ENCODE data around the gene ALDOB. TPM values are rescaled to one million over a fixed set of nuclear protein-coding genes. Genes with fewer than 3 reads are reported as not detected.

ALDOB gene
- total and polyA plus RNA-seq, 2 experiments from 2014 or later, result not detected

- TF ChIP-seq ZNF462 (CRISPR knock-in tag; IDR thresholded peaks at IDR 0.05) (no peak), JUNB (IDR thresholded peaks at IDR 0.05; ENCODE audit: unreplicated experiment) (no peak)
- TF ChIP-seq, protein P1, sequence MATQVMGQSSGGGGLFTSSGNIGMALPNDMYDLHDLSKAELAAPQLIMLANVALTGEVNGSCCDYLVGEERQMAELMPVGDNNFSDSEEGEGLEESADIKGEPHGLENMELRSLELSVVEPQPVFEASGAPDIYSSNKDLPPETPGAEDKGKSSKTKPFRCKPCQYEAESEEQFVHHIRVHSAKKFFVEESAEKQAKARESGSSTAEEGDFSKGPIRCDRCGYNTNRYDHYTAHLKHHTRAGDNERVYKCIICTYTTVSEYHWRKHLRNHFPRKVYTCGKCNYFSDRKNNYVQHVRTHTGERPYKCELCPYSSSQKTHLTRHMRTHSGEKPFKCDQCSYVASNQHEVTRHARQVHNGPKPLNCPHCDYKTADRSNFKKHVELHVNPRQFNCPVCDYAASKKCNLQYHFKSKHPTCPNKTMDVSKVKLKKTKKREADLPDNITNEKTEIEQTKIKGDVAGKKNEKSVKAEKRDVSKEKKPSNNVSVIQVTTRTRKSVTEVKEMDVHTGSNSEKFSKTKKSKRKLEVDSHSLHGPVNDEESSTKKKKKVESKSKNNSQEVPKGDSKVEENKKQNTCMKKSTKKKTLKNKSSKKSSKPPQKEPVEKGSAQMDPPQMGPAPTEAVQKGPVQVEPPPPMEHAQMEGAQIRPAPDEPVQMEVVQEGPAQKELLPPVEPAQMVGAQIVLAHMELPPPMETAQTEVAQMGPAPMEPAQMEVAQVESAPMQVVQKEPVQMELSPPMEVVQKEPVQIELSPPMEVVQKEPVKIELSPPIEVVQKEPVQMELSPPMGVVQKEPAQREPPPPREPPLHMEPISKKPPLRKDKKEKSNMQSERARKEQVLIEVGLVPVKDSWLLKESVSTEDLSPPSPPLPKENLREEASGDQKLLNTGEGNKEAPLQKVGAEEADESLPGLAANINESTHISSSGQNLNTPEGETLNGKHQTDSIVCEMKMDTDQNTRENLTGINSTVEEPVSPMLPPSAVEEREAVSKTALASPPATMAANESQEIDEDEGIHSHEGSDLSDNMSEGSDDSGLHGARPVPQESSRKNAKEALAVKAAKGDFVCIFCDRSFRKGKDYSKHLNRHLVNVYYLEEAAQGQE (IDR thresholded peaks at IDR 0.05; ENCODE audit: unreplicated experiment), result no peak
Observed at GRCh38 chr9:101417977-101418376, 17.6 kb downstream of the ALDOB start (continued).

GRCh38 chr9:101417389-101417788 is 18.2 kb downstream of the ALDOB start:
- H3K27ac Mint-ChIP-seq, result no peak overlapping the region
- H3K4me1 Mint-ChIP-seq, result peaks cover 5% of the 10 kb centered on the region; the same call in 2 of the 3 replicates
- DNase-seq (ENCODE audit: low spot score) (no peak), ATAC-seq (no peak)
- peaks cover 14% of the 10 kb centered on the region for H3K9me3 Mint-ChIP-seq
- no peaks in the 10 kb centered on the region for H3K27me3 Mint-ChIP-seq (ENCODE audit: insufficient read depth, low read depth, poor library complexity)
- no peaks in the 10 kb centered on the region for H4K20me1 ChIP-seq (replicated peaks; ENCODE audit: insufficient read depth)
- no peak overlapping the region for H3K4me3 ChIP-seq
- H3K27ac ChIP-seq (ENCODE audit: low read depth), result no peak overlapping the region
- H3K79me2 ChIP-seq (replicated peaks; ENCODE audit: insufficient read depth), result no peaks in the 10 kb centered on the region
- no peak overlapping the region for H3K4me3 Mint-ChIP-seq
- no peak overlapping the region for H2AFZ ChIP-seq
- H3K36me3 ChIP-seq (ENCODE audit: insufficient read depth), result no peaks in the 10 kb centered on the region
- no peak overlapping the region for H3K4me2 ChIP-seq
- H3K4me1 ChIP-seq (ENCODE audit: insufficient read depth), result no peaks in the 10 kb centered on the region
- H3K36me3 Mint-ChIP-seq (ENCODE audit: low read depth), result 0 out of 3 replicates have a peak, but pooled peaks cover 5% of the 10 kb centered on the region
- no peaks in the 10 kb centered on the region for H3K9me2 ChIP-seq (ENCODE audit: insufficient read depth)
- no peaks in the 10 kb centered on the region for H3K27me3 ChIP-seq (ENCODE audit: insufficient read depth)
- H3F3A ChIP-seq (replicated peaks; ENCODE audit: low read depth), result no peaks in the 10 kb centered on the region
- TF ChIP-seq ZNF462 (CRISPR knock-in tag; IDR thresholded peaks at IDR 0.05) (no peak), JUNB (IDR thresholded peaks at IDR 0.05; ENCODE audit: unreplicated experiment) (no peak), ZNF114 (CRISPR knock-in tag; IDR thresholded peaks at IDR 0.05) (no peak)
